ENCODE measurements around the gene PELI2. TPM values are rescaled to one million over a fixed set of nuclear protein-coding genes. Genes with fewer than 3 reads are reported as not detected.

PELI2 gene
- total RNA-seq, 1 donor from 2014 or later = 27.2 TPM

GRCh38 chr14:56121816-56122215 is 3.6 kb downstream of the PELI2 start:
- Histone ChIP-seq H3K4me3 (no peak overlapping the region), H3K79me2 (ENCODE audit: low read depth) (peaks cover 79% of the 10 kb centered on the region), H3K27ac (no peak overlapping the region), H3F3A (ENCODE audit: low read depth) (peaks cover 9% of the 10 kb centered on the region), H3K4me2 (no peak overlapping the region), H4K20me1 (ENCODE audit: low read depth) (peaks cover 72% of the 10 kb centered on the region), H3K36me3 (no peaks in the 10 kb centered on the region), H3K9me3 (ENCODE audit: low read depth) (no peaks in the 10 kb centered on the region), H3K4me1 (peaks cover 36% of the 10 kb centered on the region), H2AFZ (replicated peaks) (no peak overlapping the region), H3K9ac (no peak overlapping the region), H3K27me3 (peaks cover 16% of the 10 kb centered on the region)
- TF ChIP-seq EZH2phosphoT487 (IDR thresholded peaks at IDR 0.05) = no peak
- no peak for TF ChIP-seq CTCF (IDR thresholded peaks at IDR 0.05)
- Mint-ChIP-seq H3K27ac (no peak overlapping the region), H3K4me1 (peaks cover 47% of the 10 kb centered on the region), H3K27me3 (ENCODE audit: insufficient read depth, low read depth) (peaks cover 2% of the 10 kb centered on the region), H3K36me3 (no peaks in the 10 kb centered on the region), H3K9me3 (no peaks in the 10 kb centered on the region), H3K4me3 (no peak overlapping the region)
- no peak for DNase-seq (ENCODE audit: low spot score)

- TF ChIP-seq EZH2 (IDR thresholded peaks at IDR 0.05) (no peak), CTCF (IDR thresholded peaks at IDR 0.05) (no peak), EZH2phosphoT487 (IDR thresholded peaks at IDR 0.05) (no peak)
- H3K9me3 Mint-ChIP-seq = no peaks in the 10 kb centered on the region
These were observed 4.1 kb downstream of the PELI2 start for GRCh38 chr14:56122301-56122700.

GRCh38 chr14:56124327-56124726 is 6.1 kb downstream of the PELI2 start:
- Histone ChIP-seq H3K4me1 (peaks cover 51% of the 10 kb centered on the region), H3K9ac (no peak overlapping the region), H3K36me3 (no peaks in the 10 kb centered on the region), H3K4me2 (no peak overlapping the region), H3K9me3 (ENCODE audit: low read depth) (no peaks in the 10 kb centered on the region), H3K27me3 (peaks cover 16% of the 10 kb centered on the region), H3F3A (ENCODE audit: low read depth) (peaks cover 19% of the 10 kb centered on the region), H3K4me3 (no peak overlapping the region), H2AFZ (replicated peaks) (no peak overlapping the region), H3K27ac (no peak overlapping the region), H3K79me2 (ENCODE audit: low read depth) (peaks cover 96% of the 10 kb centered on the region), H4K20me1 (ENCODE audit: low read depth) (peaks cover 97% of the 10 kb centered on the region)
- Mint-ChIP-seq H3K9me3 (no peaks in the 10 kb centered on the region), H3K4me3 (no peak overlapping the region), H3K36me3 (no peaks in the 10 kb centered on the region), H3K27ac (no peak overlapping the region), H3K4me1 (peaks cover 63% of the 10 kb centered on the region), H3K27me3 (ENCODE audit: insufficient read depth, low read depth) (peaks cover 2% of the 10 kb centered on the region)
- TF ChIP-seq CTCF (IDR thresholded peaks at IDR 0.05) (no peak), EZH2phosphoT487 (IDR thresholded peaks at IDR 0.05) (no peak), EZH2 (IDR thresholded peaks at IDR 0.05) (no peak)
- no peak for DNase-seq (ENCODE audit: low spot score)

More at GRCh38 chr14:56122301-56122700, 4.1 kb downstream of the PELI2 start:
- peaks cover 16% of the 10 kb centered on the region for H3K27me3 ChIP-seq
- H3K36me3 ChIP-seq = no peaks in the 10 kb centered on the region
- no peak overlapping the region for H2AFZ ChIP-seq (replicated peaks)
- peaks cover 50% of the 10 kb centered on the region for H3K4me1 Mint-ChIP-seq
- H3K4me3 Mint-ChIP-seq = no peak overlapping the region
- H3K4me1 ChIP-seq = peaks cover 36% of the 10 kb centered on the region
- H3K27me3 Mint-ChIP-seq (ENCODE audit: insufficient read depth, low read depth) = peaks cover 2% of the 10 kb centered on the region
- peaks cover 6% of the 10 kb centered on the region for H3F3A ChIP-seq (ENCODE audit: low read depth)
- no peaks in the 10 kb centered on the region for H3K36me3 Mint-ChIP-seq
- peaks cover 77% of the 10 kb centered on the region for H4K20me1 ChIP-seq (ENCODE audit: low read depth)
- peaks cover 84% of the 10 kb centered on the region for H3K79me2 ChIP-seq (ENCODE audit: low read depth)
- no peak overlapping the region for H3K27ac Mint-ChIP-seq
- no peak for DNase-seq (ENCODE audit: low spot score)
- H3K9me3 ChIP-seq (ENCODE audit: low read depth) = no peaks in the 10 kb centered on the region
- H3K9ac ChIP-seq = no peak overlapping the region
- no peak overlapping the region for H3K4me3 ChIP-seq
- no peak overlapping the region for H3K27ac ChIP-seq
- no peak overlapping the region for H3K4me2 ChIP-seq

All from neural progenitor cell (in vitro differentiated cells).